Measurements from ENCODE around the gene CDK13.

The CDK13 gene

GRCh38 chr7:40058026-40058425, 108.0 kb downstream of the CDK13 start:
- no peak for TF ChIP-seq CTCF (IDR thresholded peaks at IDR 0.05; ENCODE audit: low read depth, low read length, missing control alignments)
- H3K4me3 ChIP-seq (replicated peaks; ENCODE audit: low read depth, low read length) = no peak overlapping the region
- no peak for DNase-seq (ENCODE audit: extremely low read depth, low read depth)

- no peak for DNase-seq (ENCODE audit: extremely low read depth, low read depth)
- no peak overlapping the region for H3K4me3 ChIP-seq (replicated peaks; ENCODE audit: low read depth, low read length)
- TF ChIP-seq CTCF (IDR thresholded peaks at IDR 0.05; ENCODE audit: low read depth, low read length, missing control alignments) = no peak
These were observed 108.6 kb downstream of the CDK13 start for GRCh38 chr7:40058636-40059035.

GRCh38 chr7:40059057-40059456, 109.0 kb downstream of the CDK13 start:
- no peak overlapping the region for H3K4me3 ChIP-seq (replicated peaks; ENCODE audit: low read depth, low read length)
- no peak for TF ChIP-seq CTCF (IDR thresholded peaks at IDR 0.05; ENCODE audit: low read depth, low read length, missing control alignments)
- DNase-seq (ENCODE audit: extremely low read depth, low read depth) = no peak

- no peak for TF ChIP-seq CTCF (IDR thresholded peaks at IDR 0.05; ENCODE audit: low read depth, low read length, missing control alignments)
These were observed 122.2 kb downstream of the CDK13 start for GRCh38 chr7:40072268-40072667.

GRCh38 chr7:40073239-40073638, 123.2 kb downstream of the CDK13 start:
- TF ChIP-seq CTCF (IDR thresholded peaks at IDR 0.05; ENCODE audit: low read depth, low read length, missing control alignments) = no peak
- H3K4me3 ChIP-seq (replicated peaks; ENCODE audit: low read depth, low read length) = no peak overlapping the region
- DNase-seq (ENCODE audit: extremely low read depth, low read depth) = no peak

More at GRCh38 chr7:40072268-40072667, 122.2 kb downstream of the CDK13 start:
- no peak for DNase-seq (ENCODE audit: extremely low read depth, low read depth)
- no peak overlapping the region for H3K4me3 ChIP-seq (replicated peaks; ENCODE audit: low read depth, low read length)

- no peak for DNase-seq (ENCODE audit: extremely low read depth, low read depth)
- no peak overlapping the region for H3K4me3 ChIP-seq (replicated peaks; ENCODE audit: low read depth, low read length)
- no peak for TF ChIP-seq CTCF (IDR thresholded peaks at IDR 0.05; ENCODE audit: low read depth, low read length, missing control alignments)
These were observed 127.8 kb downstream of the CDK13 start for GRCh38 chr7:40077849-40078248.

- TF ChIP-seq CTCF (IDR thresholded peaks at IDR 0.05; ENCODE audit: low read depth, low read length, missing control alignments) = no peak
- no peak for DNase-seq (ENCODE audit: extremely low read depth, low read depth)
- no peak overlapping the region for H3K4me3 ChIP-seq (replicated peaks; ENCODE audit: low read depth, low read length)
These were observed 142.1 kb downstream of the CDK13 start for GRCh38 chr7:40092182-40092581.

All from HFF-Myc (cell line).